Erythroblast (primary cell): Measurements from ENCODE around the gene FN1.
A peak's percentile ranks its signal among the peaks of the same experiment; 100 is the strongest.

Source experiments
- DNase-seq, 2 experiments: peaks; one replicate each; lab custom pipeline; 2025; lab: John Stamatoyannopoulos, UW
- GATA1 ChIP-seq: IDR thresholded peaks from 2 replicates; pipeline ENCODE4 v1.6.1; 2011; ENCODE audit warnings: low read depth, mild to moderate bottlenecking, control low read depth, low read length, moderate library complexity
- POLR2A ChIP-seq: IDR thresholded peaks from 2 replicates; pipeline ENCODE4 v1.6.1; 2011; ENCODE audit warnings: mild to moderate bottlenecking, low read length

Gene FN1

GRCh38 chr2:215454519-215455246 is 18.8 kb upstream of the FN1 start:
- TF ChIP-seq GATA1 = no peak
- no peak for TF ChIP-seq POLR2A
- peak; percentile 26 to 58 for DNase-seq

GRCh38 chr2:215452725-215453124 is 16.9 kb upstream of the FN1 start:
- TF ChIP-seq GATA1 = no peak
- no peak for TF ChIP-seq POLR2A

GRCh38 chr2:215451012-215451756 is 15.3 kb upstream of the FN1 start:
- DNase-seq = no peak
- no peak for TF ChIP-seq GATA1
- no peak for TF ChIP-seq POLR2A

More at GRCh38 chr2:215452725-215453124, 16.9 kb upstream of the FN1 start:
- no peak for DNase-seq

GRCh38 chr2:215450188-215451011 is 14.5 kb upstream of the FN1 start:
- no peak for DNase-seq
- TF ChIP-seq GATA1 (no peak), POLR2A (no peak)

GRCh38 chr2:215447673-215448081 is 11.8 kb upstream of the FN1 start:
- DNase-seq = no peak
- TF ChIP-seq GATA1 (no peak), POLR2A (no peak)

- DNase-seq = no peak
- TF ChIP-seq GATA1 (no peak), POLR2A (no peak)
Measured at GRCh38 chr2:215447056-215447455, 11.2 kb upstream of the FN1 start.

DNA sequence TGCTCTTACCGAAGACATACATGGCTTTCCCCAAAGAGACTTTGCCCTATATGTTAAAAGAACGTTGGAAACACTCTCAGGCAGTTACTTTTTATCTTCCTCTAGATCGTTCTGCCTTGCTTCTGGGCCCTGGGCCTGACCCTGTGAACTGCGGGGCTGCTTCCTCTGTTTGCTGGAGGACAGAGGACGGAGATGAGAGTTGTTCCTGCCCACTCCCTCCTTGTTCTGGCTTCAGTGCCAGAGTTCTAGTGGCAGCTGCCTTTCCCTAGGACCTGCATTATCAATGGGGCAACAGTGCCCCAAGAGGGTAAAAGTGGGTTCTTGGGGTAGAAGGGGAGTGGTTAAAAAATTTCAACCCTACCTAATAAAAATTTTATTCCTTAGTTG is 6.5 kb upstream of the FN1 start:
- DNase-seq = peak in 1 of 2 experiments; percentile 3
- TF ChIP-seq GATA1 = no peak
- no peak for TF ChIP-seq POLR2A

DNA sequence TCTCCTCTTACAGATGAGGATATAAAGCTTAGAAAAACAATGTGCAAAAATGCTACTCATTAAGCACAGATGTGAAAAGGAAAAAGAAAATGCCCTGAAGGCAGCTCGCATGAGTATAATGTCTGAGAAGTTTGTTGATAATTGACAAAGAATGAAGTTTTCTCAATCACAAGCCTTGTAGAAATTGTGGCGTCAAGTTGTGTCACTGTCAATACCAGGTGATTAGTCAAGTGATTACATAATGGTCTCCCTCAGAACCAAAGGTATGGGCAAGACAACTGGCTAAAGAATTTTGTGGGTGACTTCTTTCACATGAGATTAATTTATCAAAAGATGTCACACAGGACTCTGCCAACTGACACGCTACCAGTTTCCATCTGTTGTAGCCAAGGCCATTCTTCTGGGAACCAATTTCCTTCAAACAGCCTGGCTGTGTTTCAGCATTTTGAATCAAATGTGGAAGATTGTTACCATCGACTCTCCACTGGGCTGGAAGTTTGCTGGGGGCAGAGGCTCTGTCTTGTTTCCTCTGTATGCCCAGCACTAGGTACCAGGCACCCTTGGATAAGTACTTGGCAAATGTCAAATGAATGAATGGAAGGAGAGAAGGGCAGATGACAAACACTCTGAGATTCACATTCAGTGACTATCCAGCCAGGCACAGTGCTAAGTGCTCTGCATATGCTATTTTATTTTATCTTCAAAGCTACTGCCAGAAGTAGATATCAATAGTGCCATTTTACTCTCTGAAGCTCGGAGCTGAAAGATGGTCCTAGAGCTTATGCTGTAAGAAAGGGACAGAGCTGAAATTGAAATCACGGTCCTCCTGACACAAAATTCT is 5.9 kb upstream of the FN1 start:
- no peak for DNase-seq
- TF ChIP-seq GATA1 (no peak), POLR2A (no peak)

- TF ChIP-seq GATA1 (no peak), POLR2A (no peak)
- DNase-seq = no peak
Measured at GRCh38 chr2:215439980-215440512, 4.2 kb upstream of the FN1 start.

- no peak for DNase-seq
- no peak for TF ChIP-seq POLR2A
- TF ChIP-seq GATA1 = no peak
Measured at GRCh38 chr2:215439404-215439803, 3.5 kb upstream of the FN1 start.

GRCh38 chr2:215437614-215438013 is 1.7 kb upstream of the FN1 start:
- no peak for DNase-seq

GRCh38 chr2:215436705-215437565 is 1.1 kb upstream of the FN1 start:
- no peak for DNase-seq
- no peak for TF ChIP-seq POLR2A
- TF ChIP-seq GATA1 = no peak

More at GRCh38 chr2:215437614-215438013, 1.7 kb upstream of the FN1 start:
- TF ChIP-seq GATA1 (no peak), POLR2A (no peak)
